GM13976 (cell line): ENCODE measurements around the gene SAPCD2.

Source experiments
- DNase-seq: peaks from one replicate; pipeline ENCODE4 v3.0.0; 2012; ENCODE audit warnings: low spot score
- in situ Hi-C: fragments of 300-500 bp; cut with MboI; formaldehyde crosslinking; loops from one replicate; pipeline ENCODE4 v1.12.0; 2022; ENCODE audit warnings: low sequenced_read_pairs, mixed read lengths, inconsistent platforms; ENCODE audit not compliant: unreplicated experiment
- TF ChIP-seq, protein P1 (sequence below): IDR thresholded peaks from 2 replicates; pipeline ENCODE4 v1.5.1; 2012; ENCODE audit warnings: borderline replicate concordance, mild to moderate bottlenecking; ENCODE audit not compliant: insufficient read depth; ENCODE audit errors: extremely low read depth, missing control alignments, control extremely low read depth

Gene SAPCD2

DNA sequence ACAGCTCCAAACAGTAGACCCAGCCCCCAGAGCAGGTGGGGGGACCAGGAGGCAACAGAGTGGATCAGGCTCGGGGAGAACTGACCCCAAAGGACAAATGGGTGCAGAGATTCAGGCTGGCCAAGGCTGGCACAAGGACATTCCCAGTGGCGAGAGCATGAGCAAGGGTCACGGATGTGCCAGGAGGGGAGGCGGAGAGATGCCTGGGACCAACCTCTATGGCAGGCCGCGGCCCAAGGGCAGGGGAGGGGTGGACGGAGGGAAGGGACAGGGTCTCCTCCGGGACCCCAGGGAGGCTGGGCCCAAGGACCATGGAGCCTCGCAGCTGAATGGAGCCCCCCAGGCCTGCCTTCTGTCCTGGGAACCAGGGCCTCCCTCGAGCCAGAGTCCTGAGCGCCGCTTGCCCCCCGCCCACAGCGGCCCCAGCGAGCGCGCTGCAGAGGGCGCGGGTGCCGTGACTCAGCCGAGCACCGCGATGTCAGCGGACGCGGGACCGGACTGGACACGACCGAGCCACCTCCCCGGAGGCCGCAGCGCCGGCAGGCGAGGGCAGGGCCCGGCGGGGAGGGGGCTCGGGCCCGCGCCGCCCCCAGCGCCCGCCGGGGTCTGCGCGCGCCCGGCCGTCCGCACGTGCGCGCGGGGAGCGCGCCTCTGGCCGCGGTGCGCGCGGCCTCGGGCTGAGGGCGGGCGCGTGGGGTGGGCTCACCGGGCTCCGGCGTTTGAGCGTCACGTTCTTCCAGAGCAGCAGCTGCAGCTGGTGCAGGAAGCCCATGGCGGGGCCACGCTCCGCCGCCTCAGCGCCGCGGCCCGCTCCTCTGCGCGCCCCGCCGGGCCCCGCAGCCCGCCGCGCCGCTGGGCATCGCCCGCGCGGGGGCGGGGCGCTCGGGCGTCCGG, 42.7 kb downstream of the SAPCD2 start, which contains the start of gene ABCA2:
Gene ABCA2 (minus strand): TSS at position 869 of the 894 bp plus-strand sequence. CDS start 97 bp downstream, at position 772.
- TF ChIP-seq, protein P1, sequence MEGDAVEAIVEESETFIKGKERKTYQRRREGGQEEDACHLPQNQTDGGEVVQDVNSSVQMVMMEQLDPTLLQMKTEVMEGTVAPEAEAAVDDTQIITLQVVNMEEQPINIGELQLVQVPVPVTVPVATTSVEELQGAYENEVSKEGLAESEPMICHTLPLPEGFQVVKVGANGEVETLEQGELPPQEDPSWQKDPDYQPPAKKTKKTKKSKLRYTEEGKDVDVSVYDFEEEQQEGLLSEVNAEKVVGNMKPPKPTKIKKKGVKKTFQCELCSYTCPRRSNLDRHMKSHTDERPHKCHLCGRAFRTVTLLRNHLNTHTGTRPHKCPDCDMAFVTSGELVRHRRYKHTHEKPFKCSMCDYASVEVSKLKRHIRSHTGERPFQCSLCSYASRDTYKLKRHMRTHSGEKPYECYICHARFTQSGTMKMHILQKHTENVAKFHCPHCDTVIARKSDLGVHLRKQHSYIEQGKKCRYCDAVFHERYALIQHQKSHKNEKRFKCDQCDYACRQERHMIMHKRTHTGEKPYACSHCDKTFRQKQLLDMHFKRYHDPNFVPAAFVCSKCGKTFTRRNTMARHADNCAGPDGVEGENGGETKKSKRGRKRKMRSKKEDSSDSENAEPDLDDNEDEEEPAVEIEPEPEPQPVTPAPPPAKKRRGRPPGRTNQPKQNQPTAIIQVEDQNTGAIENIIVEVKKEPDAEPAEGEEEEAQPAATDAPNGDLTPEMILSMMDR, result no peak
- in situ Hi-C loops, result no loop called here
- DNase-seq, result no peak

DNA sequence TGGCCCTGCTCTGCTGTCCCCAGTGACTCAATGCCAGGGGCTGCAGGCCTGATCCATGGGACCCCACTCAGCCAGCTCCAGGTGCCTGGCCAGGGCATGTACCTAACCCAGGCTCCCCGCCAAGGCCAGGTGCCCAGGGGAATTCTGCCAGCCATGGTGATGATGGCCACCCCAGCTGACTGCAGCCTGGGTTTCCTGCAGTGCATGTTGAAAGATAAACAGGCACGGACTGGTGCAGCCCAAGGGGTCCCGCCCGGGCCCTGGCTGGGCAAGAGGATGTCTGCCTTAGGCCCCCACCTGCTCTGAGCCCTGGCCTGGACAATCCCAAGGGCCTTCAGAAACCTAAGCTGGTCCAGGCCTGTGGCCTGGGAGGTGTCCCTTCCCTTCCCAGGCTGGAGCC, 43.5 kb downstream of the SAPCD2 start:
- in situ Hi-C loops, result no loop called here
- DNase-seq, result no peak
- TF ChIP-seq, protein P1, result no peak

DNA sequence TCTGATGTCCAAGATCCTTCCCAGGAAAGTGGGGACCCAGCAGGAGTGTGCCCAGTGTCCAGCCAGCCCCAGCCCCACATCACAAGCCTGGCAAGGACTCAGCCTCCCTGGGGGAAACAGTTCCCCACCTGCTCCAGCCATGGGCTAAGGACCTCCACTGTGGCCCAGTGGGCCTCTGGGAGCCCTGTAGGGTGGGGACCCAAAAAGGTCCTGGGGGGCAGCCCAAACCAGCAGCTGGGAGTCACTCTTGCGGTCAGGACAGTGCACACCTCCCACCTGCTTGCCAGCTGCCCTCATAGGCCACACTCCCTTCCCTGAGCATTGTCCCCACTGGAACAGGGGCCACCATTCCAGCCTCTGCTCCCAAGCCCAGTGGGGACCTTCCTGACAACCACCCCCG, 44.0 kb downstream of the SAPCD2 start:
- no peak for DNase-seq
- TF ChIP-seq, protein P1, result no peak
- in situ Hi-C loops, result no loop called here

DNA sequence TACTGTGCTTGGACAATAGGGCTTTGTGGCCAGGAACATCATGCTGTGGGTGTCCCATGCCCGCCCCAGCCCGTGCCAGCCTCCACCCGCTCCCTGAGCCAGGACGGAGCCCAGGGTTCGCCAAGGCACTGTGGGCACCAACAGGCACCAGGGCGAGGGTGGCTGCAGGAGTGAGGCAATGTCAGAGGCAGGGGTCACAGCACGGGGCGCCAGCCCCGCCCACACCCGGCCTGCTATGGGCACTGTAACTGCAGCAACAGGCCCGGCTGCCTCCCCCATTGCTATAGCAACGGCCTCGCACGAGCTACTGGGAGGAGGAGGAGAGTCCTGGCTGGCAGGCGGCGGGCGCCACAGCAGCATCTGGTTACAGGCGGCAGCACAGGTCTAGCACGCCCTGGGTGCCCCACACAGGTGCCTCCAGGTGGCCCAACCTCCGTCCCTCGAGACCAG, 44.8 kb downstream of the SAPCD2 start:
- no peak for DNase-seq
- in situ Hi-C loops, result no loop called here
- TF ChIP-seq, protein P1, result no peak

DNA sequence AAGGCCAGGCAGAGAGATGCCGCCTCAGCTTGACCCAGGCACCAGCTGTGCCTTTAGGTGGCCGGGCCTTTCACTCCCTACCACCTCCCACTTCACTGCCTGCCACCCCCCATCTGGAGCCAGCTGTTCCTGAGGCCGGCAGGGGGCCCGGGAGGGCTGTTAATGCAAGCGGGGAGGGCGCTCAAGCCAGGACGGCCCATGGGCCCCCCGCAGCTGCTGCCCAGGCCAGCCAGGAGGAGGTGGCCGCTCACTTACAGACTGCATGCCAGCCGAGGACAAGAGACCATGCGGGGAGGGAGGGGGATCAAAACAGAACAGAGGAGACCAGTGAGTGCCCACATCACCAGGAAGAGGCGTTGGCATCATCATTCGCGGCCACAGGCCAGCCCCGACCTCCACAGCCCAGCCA, 46.8 kb downstream of the SAPCD2 start:
- no peak for DNase-seq
- TF ChIP-seq, protein P1, result no peak
- in situ Hi-C loops, result no loop called here

DNA sequence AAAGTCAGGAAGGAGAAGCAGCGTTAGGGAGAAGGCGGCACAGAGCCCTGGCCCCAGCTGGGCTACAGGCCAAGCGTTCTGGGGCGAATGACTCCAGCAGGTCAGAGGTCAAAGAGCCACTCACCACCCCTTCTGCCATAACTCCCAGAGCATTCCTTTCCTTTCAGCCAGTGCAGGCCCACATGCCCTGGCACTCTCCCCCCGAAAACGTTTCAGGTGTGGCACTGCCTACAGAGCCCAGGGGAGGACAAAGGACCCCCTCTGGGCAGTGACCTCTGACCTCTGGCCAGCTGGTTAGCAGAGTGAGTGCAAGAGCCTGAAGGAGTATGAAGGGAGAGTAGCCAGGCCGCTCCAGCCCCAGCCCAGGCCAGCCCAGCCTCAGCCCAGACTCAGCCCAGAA, 47.2 kb downstream of the SAPCD2 start:
- in situ Hi-C loops, result no loop called here
- no peak for DNase-seq
- TF ChIP-seq, protein P1, result no peak
